Stomach smooth muscle (tissue), 2 donors: ENCODE results near the gene ACOT11.
A peak's percentile ranks its signal among the peaks of the same experiment; 100 is the strongest.

ENCODE experiments used
- H3K27ac ChIP-seq: one replicate; pipeline ENCODE4 v1.7.0; 2013; ENCODE audit warnings: mild to moderate bottlenecking, low read length, inconsistent platforms
- H3K27me3 ChIP-seq, 2 donors: one replicate each; pipeline ENCODE4 v1.7.0; 2013; ENCODE audit warnings: low read length in 2 of 2; ENCODE audit not compliant: insufficient read depth in 2 of 2, control insufficient read depth in 1 of 2
- H3K36me3 ChIP-seq, 2 donors: one replicate each; pipeline ENCODE4 v1.7.0; 2013; ENCODE audit warnings: low read length in 2 of 2; ENCODE audit not compliant: control insufficient read depth in 2 of 2, insufficient read depth in 2 of 2
- H3K4me1 ChIP-seq: one replicate; pipeline ENCODE4 v1.7.0; 2013; ENCODE audit warnings: low read length; ENCODE audit not compliant: control insufficient read depth, insufficient read depth
- H3K4me3 ChIP-seq, 2 donors: one replicate each; pipeline ENCODE4 v1.7.0; 2013; ENCODE audit warnings: low read length in 2 of 2
- H3K9ac ChIP-seq, 2 donors: one replicate each; pipeline ENCODE4 v1.7.0; 2013; ENCODE audit warnings: low read length in 2 of 2, mild to moderate bottlenecking in 1 of 2
- H3K9me3 ChIP-seq, 2 donors: one replicate each; pipeline ENCODE4 v1.7.0; 2013; ENCODE audit warnings: low read length in 2 of 2; ENCODE audit not compliant: control insufficient read depth in 2 of 2
- donor health status: healthy.
- donor health status: Pancreatic carcinoma.

ACOT11 gene

DNA sequence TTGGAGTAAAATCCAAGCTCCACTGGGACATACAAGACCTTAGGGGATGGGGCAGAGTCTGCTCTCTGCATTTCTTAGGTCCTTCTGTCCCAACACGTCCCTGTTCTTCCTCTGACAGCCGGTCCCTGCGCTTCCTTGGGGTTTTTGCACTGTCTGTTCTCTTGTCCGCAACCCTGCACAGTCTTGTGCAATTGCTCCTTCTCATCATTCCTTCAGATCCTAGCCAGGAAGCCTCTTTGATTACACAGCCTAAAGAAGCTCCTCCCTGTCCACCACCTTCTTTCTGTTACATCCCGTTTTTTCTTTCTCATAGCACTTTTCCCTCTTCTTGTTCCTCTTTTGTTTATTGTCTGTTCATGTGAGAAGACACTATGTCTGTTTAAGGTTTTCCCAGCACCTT, 19.9 kb downstream of the ACOT11 start:
- Histone ChIP-seq H3K9me3 (no peaks in the 10 kb centered on the region), H3K9ac (no peak overlapping the region), H3K4me3 (no peak overlapping the region), H3K27me3 (no peaks in the 10 kb centered on the region), H3K36me3 (peaks cover 0 to 7% of the 10 kb centered on the region in 2 donors), H3K27ac (no peak overlapping the region), H3K4me1 (peaks cover 27% of the 10 kb centered on the region)

DNA sequence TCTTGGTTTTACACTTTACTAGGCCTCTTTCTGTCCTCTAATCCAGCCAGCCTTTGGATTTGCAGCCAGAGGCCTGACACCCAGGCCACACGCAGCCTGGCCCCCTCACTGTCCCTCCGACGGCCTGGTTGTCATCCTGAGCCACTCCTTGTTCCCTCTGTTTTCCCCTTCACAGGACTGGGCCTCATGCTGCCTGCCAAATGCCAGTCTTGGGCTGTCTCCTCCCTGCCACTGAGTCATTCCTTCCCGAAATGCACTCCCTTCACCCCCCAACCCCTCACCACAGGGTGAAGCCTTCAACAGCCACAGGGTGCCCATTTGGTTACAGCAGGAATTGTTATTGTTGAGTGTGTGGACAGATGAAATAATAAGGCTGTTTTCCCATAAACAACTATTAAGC, 21.3 kb downstream of the ACOT11 start:
- H3K27ac ChIP-seq, result no peak overlapping the region
- H3K9ac ChIP-seq, result no peak overlapping the region
- H3K4me3 ChIP-seq, result no peak overlapping the region
- H3K36me3 ChIP-seq, result peaks cover 0 to 7% of the 10 kb centered on the region in 2 donors
- no peaks in the 10 kb centered on the region for H3K9me3 ChIP-seq
- H3K4me1 ChIP-seq, result peaks cover 27% of the 10 kb centered on the region
- no peaks in the 10 kb centered on the region for H3K27me3 ChIP-seq

DNA sequence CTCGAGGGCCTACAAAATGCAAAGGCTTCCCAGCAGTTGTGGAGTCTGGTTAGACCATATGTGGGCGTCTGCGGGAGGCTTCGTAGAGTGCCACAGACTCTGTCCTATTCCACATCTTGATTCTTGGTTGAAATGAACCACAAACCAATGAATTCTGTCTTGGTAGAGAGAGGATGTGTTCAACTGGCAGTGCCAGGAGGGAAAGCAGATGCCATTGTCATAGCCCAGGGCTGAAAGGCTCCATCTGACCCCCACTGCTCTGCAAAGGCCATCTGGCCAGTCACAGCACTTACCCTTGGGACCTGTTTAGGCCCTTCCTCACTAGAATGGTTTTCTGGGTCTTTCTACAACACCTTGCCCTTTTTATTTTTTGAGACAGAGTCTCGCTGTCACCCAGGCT, 22.1 kb downstream of the ACOT11 start:
- Histone ChIP-seq H3K4me3 (no peak overlapping the region), H3K4me1 (peaks cover 27% of the 10 kb centered on the region), H3K27me3 (no peaks in the 10 kb centered on the region), H3K36me3 (peaks cover 0 to 4% of the 10 kb centered on the region in 2 donors), H3K9me3 (no peaks in the 10 kb centered on the region), H3K27ac (no peak overlapping the region), H3K9ac (no peak overlapping the region)

DNA sequence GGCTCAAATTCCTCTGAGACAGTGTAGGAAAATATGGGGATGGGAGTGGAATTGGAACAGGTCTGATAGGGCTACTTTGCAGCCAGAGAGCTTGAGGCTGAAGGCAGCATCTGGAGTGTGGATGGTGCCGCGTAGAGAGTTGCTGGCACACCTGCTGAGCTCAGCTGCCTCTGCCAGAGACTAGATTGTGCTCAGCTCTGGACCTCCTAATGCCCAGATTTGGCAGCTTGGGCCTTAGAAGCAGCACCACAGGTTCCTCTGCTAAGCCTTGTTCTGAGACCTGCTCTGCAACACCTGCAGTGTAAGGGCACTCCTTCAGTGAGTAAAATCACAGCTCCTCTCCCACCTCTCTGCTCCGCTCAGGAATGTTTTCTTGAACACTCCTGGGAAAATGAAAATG, 23.3 kb downstream of the ACOT11 start:
- peaks cover 0 to 4% of the 10 kb centered on the region in 2 donors for H3K36me3 ChIP-seq
- no peak overlapping the region for H3K4me3 ChIP-seq
- H3K27me3 ChIP-seq, result no peaks in the 10 kb centered on the region
- no peaks in the 10 kb centered on the region for H3K9me3 ChIP-seq
- peaks cover 27% of the 10 kb centered on the region for H3K4me1 ChIP-seq
- H3K27ac ChIP-seq, result peak overlapping the region; percentile 37
- H3K9ac ChIP-seq, result peak overlapping the region in 1 of 2 donors; percentile 13

DNA sequence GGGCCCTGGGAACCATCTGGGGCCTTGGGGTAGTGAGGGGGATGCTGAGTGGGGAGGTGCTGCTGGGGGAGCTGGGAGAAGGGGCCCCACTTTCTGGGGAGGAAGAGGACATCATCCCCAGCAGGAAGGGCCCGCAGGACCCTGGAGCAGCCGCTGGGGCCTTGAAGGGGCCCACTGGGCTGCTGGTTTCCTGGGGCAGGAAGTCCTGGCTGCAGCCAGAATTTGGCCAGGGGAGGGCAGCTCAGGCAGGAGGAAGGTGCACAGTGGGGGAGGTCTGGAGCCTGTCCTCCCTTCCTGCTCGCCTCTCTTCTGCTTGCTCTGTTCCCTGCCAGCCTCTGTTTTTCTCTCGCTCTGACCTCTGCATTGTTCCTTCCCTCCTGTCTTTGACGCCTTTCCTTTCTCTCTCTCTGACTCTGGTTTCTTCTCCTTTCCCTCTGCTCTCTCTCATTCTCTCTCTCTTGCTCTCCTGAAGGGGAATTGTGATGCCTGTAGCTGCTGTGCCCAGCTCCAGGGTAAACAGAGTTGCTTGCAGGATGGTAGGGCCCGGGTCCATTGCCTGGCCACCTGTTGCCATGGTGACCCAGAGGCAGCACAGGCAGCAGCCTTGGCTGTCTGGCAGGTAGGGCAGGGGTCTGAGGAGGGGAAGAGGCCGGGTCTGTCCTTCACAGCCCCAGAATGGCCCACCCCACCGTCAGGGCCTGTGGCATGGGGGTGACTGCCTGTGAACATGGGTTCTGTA, 23.9 kb downstream of the ACOT11 start:
- Histone ChIP-seq H3K4me1 (peaks cover 27% of the 10 kb centered on the region), H3K9ac (peak overlapping the region; percentile 13 to 45), H3K36me3 (peaks cover 0 to 4% of the 10 kb centered on the region in 2 donors), H3K4me3 (no peak overlapping the region), H3K27ac (peak overlapping the region; percentile 37), H3K9me3 (no peaks in the 10 kb centered on the region), H3K27me3 (no peaks in the 10 kb centered on the region)

DNA sequence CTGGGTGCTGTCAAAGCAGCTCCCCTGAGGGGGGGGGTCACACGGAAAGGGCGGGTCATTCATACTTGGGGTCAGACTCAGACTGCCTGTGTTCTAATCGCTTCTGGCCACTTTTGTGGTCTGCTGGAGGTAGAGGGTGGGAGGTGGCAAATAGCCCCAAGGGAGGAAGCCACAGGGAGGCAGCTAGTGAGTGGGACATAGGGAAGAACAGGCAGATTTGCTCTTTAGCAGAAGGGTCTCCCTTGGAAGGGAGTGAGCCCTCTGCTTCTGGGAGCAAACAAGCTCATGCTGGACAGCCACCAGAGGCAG, 24.5 kb downstream of the ACOT11 start:
- Histone ChIP-seq H3K9me3 (peaks cover 0 to 3% of the 10 kb centered on the region in 2 donors), H3K9ac (peak overlapping the region; percentile 13 to 45), H3K36me3 (peaks cover 0 to 3% of the 10 kb centered on the region in 2 donors), H3K27me3 (no peaks in the 10 kb centered on the region), H3K4me1 (peaks cover 26% of the 10 kb centered on the region), H3K4me3 (no peak overlapping the region), H3K27ac (peak overlapping the region; percentile 37)

DNA sequence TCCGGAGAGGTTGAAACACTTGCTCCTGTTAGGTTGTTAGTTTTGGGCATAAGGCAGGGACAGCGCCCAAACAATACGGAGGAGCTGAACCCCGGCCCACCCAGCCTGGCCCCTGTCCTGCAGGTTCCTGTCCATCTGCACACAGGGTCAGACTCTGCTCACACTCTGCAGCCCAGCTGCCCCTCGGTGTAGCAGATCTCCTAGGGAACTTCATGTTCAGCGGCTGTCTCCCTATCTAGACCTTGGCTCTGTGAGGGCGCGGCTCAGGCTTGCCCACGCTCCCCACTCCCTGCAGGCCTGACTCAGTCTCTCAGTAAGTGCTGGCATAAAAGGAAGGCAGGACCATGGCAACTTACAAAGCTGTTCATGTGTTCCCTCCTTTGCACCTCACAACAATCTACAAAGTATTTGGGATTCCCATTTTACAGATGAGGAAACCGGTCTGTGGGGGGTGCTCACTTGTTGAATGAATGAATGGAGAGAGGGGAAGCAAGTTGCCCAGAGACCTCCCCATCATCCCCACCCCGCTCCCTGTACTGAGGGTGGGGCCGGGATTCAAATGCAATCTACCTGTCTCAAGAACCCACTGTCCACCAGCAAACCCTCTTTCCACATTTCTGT, 26.2 kb downstream of the ACOT11 start:
- no peak overlapping the region for H3K4me3 ChIP-seq
- no peaks in the 10 kb centered on the region for H3K36me3 ChIP-seq
- peaks cover 33% of the 10 kb centered on the region for H3K4me1 ChIP-seq
- peaks cover 0 to 3% of the 10 kb centered on the region in 2 donors for H3K9me3 ChIP-seq
- no peaks in the 10 kb centered on the region for H3K27me3 ChIP-seq
- no peak overlapping the region for H3K9ac ChIP-seq
- H3K27ac ChIP-seq, result no peak overlapping the region

DNA sequence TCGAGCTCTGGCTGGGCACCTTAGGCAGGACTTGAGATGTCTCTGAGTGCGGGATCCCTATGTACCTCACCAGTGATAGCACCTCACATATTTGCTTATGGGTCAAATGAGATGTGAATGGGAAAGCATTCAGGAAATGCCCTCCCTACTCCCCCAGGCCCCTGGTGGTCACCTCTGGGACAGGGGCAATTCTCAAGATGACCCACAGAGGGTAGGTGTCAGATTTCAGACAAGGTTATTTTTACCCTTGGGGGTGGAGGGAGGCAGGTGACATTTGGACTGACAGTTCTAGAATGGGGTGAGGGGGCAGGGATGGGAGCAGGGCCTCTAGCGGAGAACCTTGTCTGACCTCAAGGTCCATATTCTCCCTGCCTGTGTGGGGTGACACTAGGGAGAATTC, 27.1 kb downstream of the ACOT11 start:
- Histone ChIP-seq H3K4me1 (peaks cover 39% of the 10 kb centered on the region), H3K27me3 (no peaks in the 10 kb centered on the region), H3K36me3 (no peaks in the 10 kb centered on the region), H3K27ac (no peak overlapping the region), H3K4me3 (no peak overlapping the region), H3K9ac (no peak overlapping the region), H3K9me3 (peaks cover 0 to 3% of the 10 kb centered on the region in 2 donors)

DNA sequence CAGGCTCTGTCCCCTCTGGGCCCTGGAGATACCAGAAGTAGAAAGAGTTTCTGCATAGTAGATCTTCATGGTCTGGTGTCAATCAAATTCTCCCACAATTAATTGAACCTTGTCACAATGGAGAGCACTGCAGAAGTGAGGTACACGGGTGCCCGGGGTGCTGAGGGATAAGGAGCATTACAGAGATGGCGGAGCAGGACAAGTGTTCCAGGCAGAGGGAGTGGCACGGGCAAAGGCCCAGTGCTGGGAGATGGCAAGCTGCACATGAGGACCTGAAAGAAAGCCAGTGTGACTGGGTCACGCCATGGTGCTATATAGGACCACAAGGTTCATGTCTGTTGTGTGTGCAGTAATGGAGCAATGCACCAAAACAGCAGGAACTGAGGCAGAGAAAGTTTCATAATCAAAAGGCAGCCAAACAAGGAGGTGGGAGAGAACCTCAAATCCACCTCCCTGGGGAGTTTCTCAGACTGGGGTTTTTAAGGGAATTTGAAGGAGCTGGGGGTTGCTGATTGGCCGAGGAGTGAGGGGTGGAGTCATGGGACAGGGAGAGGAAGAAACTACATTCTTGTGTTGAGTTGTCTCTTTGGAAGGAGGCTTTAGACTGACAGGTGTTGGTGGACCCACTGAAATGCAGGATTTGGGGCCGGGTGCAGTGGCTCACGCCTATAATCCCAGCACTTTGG, 27.7 kb downstream of the ACOT11 start:
- H3K27me3 ChIP-seq, result no peaks in the 10 kb centered on the region
- peaks cover 45% of the 10 kb centered on the region for H3K4me1 ChIP-seq
- no peak overlapping the region for H3K4me3 ChIP-seq
- no peak overlapping the region for H3K9ac ChIP-seq
- H3K27ac ChIP-seq, result no peak overlapping the region
- H3K36me3 ChIP-seq, result no peaks in the 10 kb centered on the region
- H3K9me3 ChIP-seq, result peaks cover 0 to 3% of the 10 kb centered on the region in 2 donors

DNA sequence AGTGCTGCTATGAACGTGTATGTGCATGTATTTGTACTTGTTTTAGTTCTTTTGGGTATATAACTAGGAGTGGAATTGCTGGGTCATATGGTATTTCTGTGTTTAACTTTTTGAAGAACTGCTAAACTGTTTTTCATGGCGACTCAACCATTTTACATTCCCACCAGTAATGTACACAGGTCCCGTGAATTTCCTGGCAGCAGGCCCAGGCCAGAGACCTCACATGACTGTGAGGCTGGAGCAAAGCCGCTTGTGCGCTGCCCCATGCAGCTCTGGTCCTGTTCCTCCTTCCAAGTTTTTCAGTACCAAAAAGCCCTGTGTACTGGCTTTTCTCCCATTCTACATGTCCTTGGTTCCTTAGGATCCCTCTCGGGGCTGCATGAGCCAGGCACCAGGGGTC, 29.6 kb downstream of the ACOT11 start:
- Histone ChIP-seq H3K27me3 (no peaks in the 10 kb centered on the region), H3K9ac (no peak overlapping the region), H3K4me3 (no peak overlapping the region), H3K27ac (peak overlapping the region; percentile 64), H3K4me1 (peaks cover 47% of the 10 kb centered on the region), H3K9me3 (peaks cover 0 to 3% of the 10 kb centered on the region in 2 donors), H3K36me3 (no peaks in the 10 kb centered on the region)
